HCT116 (cell line): ENCODE measurements around the gene NT5C2. TPM values are rescaled to one million over a fixed set of nuclear protein-coding genes. Genes with fewer than 3 reads are reported as not detected.

Experiments
- ATAC-seq: fragments of 200-7000 bp; cut with Tn5 transposase; 2 replicates; pipeline ENCODE4 v1.9.1; 2020; ENCODE audit warnings: mild to moderate bottlenecking, moderate library complexity
- BruUV-seq: library from RNA; stranded (reverse); fragments of 400-500 nt; replicated peaks from 2 replicates; lab custom pipeline; 2021; lab: Mats Ljungman, UMichigan
- CTCF ChIA-PET: fragments of 300-600 bp; sonication (Branson Sonifier 250); formaldehyde crosslinking; loops from one replicate; lab custom pipeline; 2021; ENCODE audit warnings: antibody characterized with exemption; lab: Charles Lee
- POLR2A ChIA-PET: fragments of 300-600, 350-600 bp; sonication (Branson Sonifier 250); formaldehyde crosslinking; loops from one replicate; lab custom pipeline; 2021; ENCODE audit warnings: antibody characterized with exemption; lab: Charles Lee
- RAD21 ChIA-PET, 2 experiments: fragments of 300-600 bp; sonication (Branson Sonifier 250); formaldehyde crosslinking; loops; one replicate each; lab custom pipeline; 2023; ENCODE audit warnings: low total read pairs in 2 of 2; ENCODE audit not compliant: uncharacterized antibody in 2 of 2, unreplicated experiment in 2 of 2, low non-redundant PET in 1 of 2; lab: Charles Lee
- DNase-seq: peaks from one replicate; pipeline ENCODE4 v3.0.0-alpha.2; 2010; ENCODE audit warnings: low read depth, low spot score
- H2AFZ ChIP-seq: fragments of 200-600 bp; shearing (Covaris generic), sonication (generic); 2 replicates; pipeline ENCODE4 v1.6.1; 2017; ENCODE audit warnings: low read depth, mixed run types, mixed read lengths, antibody characterized with exemption, low read length; ENCODE audit not compliant: poor library complexity, severe bottlenecking
- H3K27ac ChIP-seq: 2 replicates; pipeline ENCODE4 v1.5.1; 2012; ENCODE audit warnings: low read depth, low read length
- H3K27me3 ChIP-seq: fragments of 200-600 bp; sonication (generic); 2 replicates; pipeline ENCODE4 v1.6.1; 2016; ENCODE audit warnings: mixed run types, low read length, mixed read lengths; ENCODE audit not compliant: insufficient read depth
- H3K36me3 ChIP-seq, 2 experiments: fragments of 200-500 bp in 1 of 2; fragments of 200-600 bp in 1 of 2; sonication (Bioruptor generic) in 1 of 2; sonication (generic) in 1 of 2; 2 replicates each; pipeline versions ENCODE4 v1.5.1 to v1.6.1; 2014 to 2016; ENCODE audit warnings: low read length in 2 of 2, inconsistent platforms in 1 of 2, mixed read lengths in 1 of 2, mixed run types in 1 of 2; ENCODE audit not compliant: insufficient read depth in 2 of 2, control insufficient read depth in 1 of 2
- H3K4me1 ChIP-seq, 2 experiments: fragments of 200-600 bp in 1 of 2; sonication (generic) in 1 of 2; 2 replicates each; pipeline versions ENCODE4 v1.5.1 to v1.6.1; 2012 to 2017; ENCODE audit warnings: low read length in 2 of 2, inconsistent platforms in 1 of 2, mild to moderate bottlenecking in 1 of 2, mixed read lengths in 1 of 2, mixed run types in 1 of 2, moderate library complexity in 1 of 2; ENCODE audit not compliant: insufficient read depth in 2 of 2, control insufficient read depth in 1 of 2
- H3K4me2 ChIP-seq: fragments of 200-600 bp; sonication (generic); 2 replicates; pipeline ENCODE4 v1.6.1; 2017; ENCODE audit warnings: mixed run types, low read length, mixed read lengths
- H3K4me3 ChIP-seq, 2 experiments: fragments of 200-600 bp in 1 of 2; sonication (generic) in 1 of 2; replicated peaks in 1 of 2; 2 replicates each; pipeline ENCODE4 v1.5.1; 2011 to 2016; ENCODE audit warnings: low read length in 2 of 2, control low read depth in 1 of 2, low read depth in 1 of 2, mild to moderate bottlenecking in 1 of 2, mixed read lengths in 1 of 2, mixed run types in 1 of 2
- H3K79me2 ChIP-seq: fragments of 200-600 bp; sonication (generic); 2 replicates; pipeline ENCODE4 v1.6.1; 2017; ENCODE audit warnings: mild to moderate bottlenecking, mixed run types, low read length, moderate library complexity, mixed read lengths; ENCODE audit not compliant: insufficient read depth
- H3K9ac ChIP-seq: fragments of 200-600 bp; sonication (generic); 2 replicates; pipeline ENCODE4 v1.6.1; 2016; ENCODE audit warnings: low read length, mixed read lengths
- H3K9me2 ChIP-seq: fragments of 200-600 bp; sonication (generic), shearing (Covaris generic); 2 replicates; pipeline ENCODE4 v1.6.1; 2017; ENCODE audit warnings: mixed run types, mild to moderate bottlenecking, moderate library complexity; ENCODE audit not compliant: insufficient read depth
- H3K9me3 ChIP-seq, 2 experiments: fragments of 200-500 bp in 1 of 2; fragments of 200-600 bp in 1 of 2; sonication (Bioruptor generic) in 1 of 2; sonication (generic) in 1 of 2; 2 replicates each; pipeline ENCODE4 v1.6.1; 2014 to 2017; ENCODE audit warnings: low read length in 2 of 2, mixed read lengths in 2 of 2, inconsistent platforms in 1 of 2, low read depth in 1 of 2, mild to moderate bottlenecking in 1 of 2, mixed run types in 1 of 2, moderate library complexity in 1 of 2; ENCODE audit not compliant: control insufficient read depth in 1 of 2, insufficient read depth in 1 of 2
- H4K20me1 ChIP-seq: fragments of 200-600 bp; sonication (generic), shearing (Covaris generic); 2 replicates; pipeline ENCODE4 v1.6.1; 2017; ENCODE audit warnings: mixed run types, mild to moderate bottlenecking, moderate library complexity; ENCODE audit not compliant: insufficient read depth
- ATF3 ChIP-seq: IDR thresholded peaks from 2 replicates; pipeline ENCODE4 v1.6.1; 2012
- CBX3 ChIP-seq: IDR thresholded peaks from 2 replicates; pipeline ENCODE4 v1.6.1; 2012; ENCODE audit warnings: low read depth
- CEBPB ChIP-seq: IDR thresholded peaks from 2 replicates; pipeline ENCODE4 v1.6.1; 2012; ENCODE audit warnings: low read depth
- CTCF ChIP-seq, 3 experiments: fragments of 200-600 bp in 1 of 3; sonication (generic) in 1 of 3; IDR thresholded peaks in 2 of 3; conservative IDR thresholded peaks in 1 of 3; 2 replicates each; pipeline ENCODE4 v1.5.1; 2012 to 2017; ENCODE audit warnings: low read depth in 2 of 3, low read length in 2 of 3, antibody characterized with exemption in 1 of 3, borderline replicate concordance in 1 of 3, control low read depth in 1 of 3, mild to moderate bottlenecking in 1 of 3, mixed read lengths in 1 of 3, mixed run types in 1 of 3, moderate library complexity in 1 of 3; ENCODE audit not compliant: insufficient read depth in 1 of 3
- EGR1 ChIP-seq: IDR thresholded peaks from 2 replicates; pipeline ENCODE4 v1.6.1; 2012; ENCODE audit warnings: low read depth
- EZH2 ChIP-seq: fragments of 200-600 bp; sonication (generic); IDR thresholded peaks from 2 replicates; pipeline ENCODE4 v1.6.1; 2017; ENCODE audit warnings: antibody characterized with exemption, mixed run types
- EZH2phosphoT487 ChIP-seq: fragments of 200-600 bp; IDR thresholded peaks from 2 replicates; pipeline ENCODE4 v1.6.1; 2018; ENCODE audit warnings: antibody characterized with exemption, borderline replicate concordance
- FOSL1 ChIP-seq: IDR thresholded peaks from 2 replicates; pipeline ENCODE4 v1.6.1; 2012; ENCODE audit warnings: low read depth
- JUND ChIP-seq: IDR thresholded peaks from 2 replicates; pipeline ENCODE4 v1.6.1; 2012
- MAX ChIP-seq: IDR thresholded peaks from 2 replicates; pipeline ENCODE4 v1.6.1; 2012
- POLR2A ChIP-seq: IDR thresholded peaks from 2 replicates; pipeline ENCODE4 v1.7.0; 2011; ENCODE audit warnings: borderline replicate concordance; ENCODE audit not compliant: insufficient read depth, insufficient read length; ENCODE audit errors: extremely low read depth
- POLR2AphosphoS5 ChIP-seq: IDR thresholded peaks from 2 replicates; pipeline ENCODE4 v1.6.1; 2011; ENCODE audit warnings: mild to moderate bottlenecking, low read depth, low read length, moderate library complexity
- SIN3A ChIP-seq: IDR thresholded peaks from 2 replicates; pipeline ENCODE4 v1.6.1; 2012; ENCODE audit warnings: low read depth
- YY1 ChIP-seq: IDR thresholded peaks from 2 replicates; pipeline ENCODE4 v1.6.1; 2011; ENCODE audit warnings: low read length, low read depth, moderate library complexity, mild to moderate bottlenecking; ENCODE audit not compliant: insufficient replicate concordance; ENCODE audit errors: extremely low read depth
- ZFX ChIP-seq: fragments of 450-650 bp; IDR thresholded peaks from 2 replicates; pipeline ENCODE4 v1.6.1; 2017
- intact Hi-C: fragments of 100-400 bp; cut with micrococcal nuclease; formaldehyde crosslinking; loops from 2 replicates; pipeline ENCODE4 v1.10.0; 2022
- total RNA-seq: library from RNA; stranded (reverse); gene quantifications from one replicate; pipeline ENCODE4 v1.2.1, GENCODE V29; 2021; ENCODE audit not compliant: unreplicated experiment

The NT5C2 gene
- total RNA-seq, 1 experiment from 2014 or later: 63.0 TPM

GRCh38 chr10:103042129-103042528, 150.9 kb downstream of the NT5C2 start:
- Histone ChIP-seq H4K20me1 (no peaks in the 10 kb centered on the region), H3K9ac (no peak overlapping the region), H3K4me3 (no peak overlapping the region), H3K4me1 (peaks cover 0 to 4% of the 10 kb centered on the region in 2 experiments; a peak in 1 of 4 replicates), H3K9me2 (0 out of 2 replicates have a peak, but pooled peaks cover 4% of the 10 kb centered on the region), H3K4me2 (no peak overlapping the region), H3K9me3 (no peaks in the 10 kb centered on the region), H3K27ac (no peak overlapping the region), H2AFZ (no peak overlapping the region), H3K27me3 (no peaks in the 10 kb centered on the region), H3K36me3 (no peaks in the 10 kb centered on the region), H3K79me2 (no peaks in the 10 kb centered on the region)
- POLR2A ChIA-PET: no interaction called here
- RAD21 ChIA-PET: no interaction called here
- DNase-seq (no peak), ATAC-seq (peak; percentile 30; the same call in 1 of the 2 replicates)
- CTCF ChIA-PET: no interaction called here
- BruUV-seq: no TSS peak
- intact Hi-C loops: no loop called here
- no peak for TF ChIP-seq POLR2A
- no peak for TF ChIP-seq POLR2AphosphoS5
- TF ChIP-seq MAX: no peak
- no peak for TF ChIP-seq JUND
- TF ChIP-seq EZH2: no peak
- TF ChIP-seq EGR1: no peak
- TF ChIP-seq YY1: no peak
- TF ChIP-seq SIN3A: no peak
- no peak for TF ChIP-seq ZFX

- ATAC-seq: no peak
- BruUV-seq: no TSS peak
- POLR2A ChIA-PET: no interaction called here
- no peaks in the 10 kb centered on the region for H4K20me1 ChIP-seq
- intact Hi-C loops: no loop called here
- H3K9me3 ChIP-seq: no peaks in the 10 kb centered on the region
- H3K4me3 ChIP-seq: no peak overlapping the region
- H3K4me2 ChIP-seq: no peak overlapping the region
- no peak for DNase-seq
- H3K27me3 ChIP-seq: no peaks in the 10 kb centered on the region
- RAD21 ChIA-PET: no interaction called here
- no peak overlapping the region for H3K9ac ChIP-seq
- no peaks in the 10 kb centered on the region for H3K79me2 ChIP-seq
- no peaks in the 10 kb centered on the region for H3K36me3 ChIP-seq
- no peak overlapping the region for H3K27ac ChIP-seq
- CTCF ChIA-PET: no interaction called here
- H2AFZ ChIP-seq: no peak overlapping the region
- peaks cover 0 to 4% of the 10 kb centered on the region in 2 experiments; a peak in 1 of 4 replicates for H3K4me1 ChIP-seq
- TF ChIP-seq MAX (no peak), ZFX (no peak), CTCF (IDR thresholded peaks at IDR 0.05 in 2 of 3, conservative IDR thresholded peaks at IDR 0.05 in 1 of 3; ENCODE audit: borderline replicate concordance in 1 of 3, insufficient read depth in 1 of 3, low read depth in 2 of 3, low read length in 2 of 3) (no peak), ATF3 (no peak), CBX3 (no peak), CEBPB (no peak), EZH2phosphoT487 (no peak), EGR1 (no peak), EZH2 (no peak), FOSL1 (no peak), POLR2AphosphoS5 (no peak)
- H3K9me2 ChIP-seq: 0 out of 2 replicates have a peak, but pooled peaks cover 4% of the 10 kb centered on the region
Observed at GRCh38 chr10:103041391-103041790, 151.7 kb downstream of the NT5C2 start.
